GM18868 (cell line): Measurements from ENCODE around the gene CABP1.
"Not testable (repeated sequence)": the region's sequence is repeated elsewhere in the genome, so short reads cannot be mapped to it uniquely, and the experiment has no call there.

Source experiments
- ATAC-seq: cut with Tn5 transposase; IDR thresholded peaks from one replicate; pipeline ENCODE4 v1.9.1; 2021; ENCODE audit warnings: mild to moderate bottlenecking, moderate library complexity; ENCODE audit not compliant: unreplicated experiment

Gene CABP1

GRCh38 chr12:120639771-120640721 lies at the start of gene CABP1:
CABP1 (plus strand) TSS chr12:120640626; CDS start chr12:120640686, 60 bp downstream.
- ATAC-seq, result peak; percentile 82

DNA sequence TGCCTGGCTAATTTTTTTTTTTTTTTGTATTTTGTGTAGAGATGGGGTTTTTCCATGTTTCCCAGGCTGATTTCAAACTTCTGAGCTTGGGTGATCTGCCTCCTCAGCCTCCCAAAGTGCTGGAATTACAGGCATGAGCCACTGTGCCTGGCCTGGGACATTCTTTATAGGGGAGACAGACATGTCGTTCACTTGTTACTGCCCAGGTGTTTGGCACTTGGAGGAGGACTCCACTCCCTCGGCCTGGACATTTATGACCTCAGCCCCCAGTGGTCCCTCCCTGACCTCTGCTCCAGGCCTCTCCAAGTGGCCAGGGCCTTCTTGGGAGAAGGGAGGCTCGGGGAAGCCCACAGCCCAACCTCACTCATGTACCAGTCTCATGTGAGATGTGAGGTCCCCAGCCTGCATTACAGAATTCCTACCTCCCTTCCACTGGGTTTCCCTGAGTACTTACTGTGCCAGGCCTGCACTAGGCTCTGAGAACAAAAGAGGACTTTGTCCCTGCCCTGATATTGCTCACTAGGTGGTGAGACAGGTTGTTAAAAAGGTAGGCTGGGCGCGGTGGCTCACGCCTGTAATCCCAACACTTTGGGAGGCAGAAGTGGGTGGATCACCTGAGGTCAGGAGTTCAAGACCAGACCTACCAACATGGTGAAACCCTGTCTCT lies 49.6 kb upstream of the CABP1 start:
- no peak for ATAC-seq

DNA sequence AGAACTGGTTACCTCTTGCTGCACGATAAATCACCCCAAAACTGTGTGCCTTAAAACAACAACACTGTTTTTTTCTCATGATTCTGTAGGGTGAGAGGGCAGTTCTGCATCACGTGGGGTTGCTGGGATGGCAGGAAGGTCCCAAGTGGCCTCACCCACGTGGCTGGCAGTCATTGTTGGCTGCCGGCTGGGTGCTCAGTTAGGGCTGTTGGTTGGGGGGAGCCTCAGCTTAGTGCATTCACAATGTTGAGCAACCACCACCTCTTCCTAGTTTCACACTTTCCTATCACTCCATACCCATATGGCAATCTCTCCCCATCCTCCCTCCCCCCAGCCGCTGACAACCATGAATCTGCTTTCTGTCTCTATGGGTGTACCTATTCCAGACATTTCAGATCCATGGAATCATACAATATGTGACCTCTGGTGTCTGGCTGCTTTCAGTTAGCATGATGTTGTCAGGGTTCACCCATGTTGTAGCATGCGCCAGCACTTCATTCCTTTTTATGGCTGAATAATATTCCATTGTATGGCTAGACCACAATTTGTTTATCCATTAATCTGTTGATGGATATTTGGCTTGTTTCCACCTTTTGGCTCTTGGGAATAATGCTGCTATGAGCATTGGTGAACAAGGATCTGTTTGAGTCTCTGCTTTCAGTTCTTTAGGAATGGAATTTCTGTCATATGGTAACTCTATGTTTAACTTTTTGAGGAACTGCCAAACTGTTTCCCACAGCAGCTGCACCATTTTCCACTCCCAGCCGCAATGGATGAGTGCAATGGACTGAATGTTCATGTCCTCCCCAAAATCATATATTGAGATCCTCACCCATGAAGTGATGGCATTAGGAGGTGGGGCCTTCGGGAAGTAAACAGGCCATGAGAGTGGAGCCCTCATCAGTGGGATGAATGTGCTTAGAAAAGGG lies 48.0 kb upstream of the CABP1 start:
- ATAC-seq, result no peak

- ATAC-seq, result no peak
These were observed 43.5 kb upstream of the CABP1 start for GRCh38 chr12:120596901-120597300.

DNA sequence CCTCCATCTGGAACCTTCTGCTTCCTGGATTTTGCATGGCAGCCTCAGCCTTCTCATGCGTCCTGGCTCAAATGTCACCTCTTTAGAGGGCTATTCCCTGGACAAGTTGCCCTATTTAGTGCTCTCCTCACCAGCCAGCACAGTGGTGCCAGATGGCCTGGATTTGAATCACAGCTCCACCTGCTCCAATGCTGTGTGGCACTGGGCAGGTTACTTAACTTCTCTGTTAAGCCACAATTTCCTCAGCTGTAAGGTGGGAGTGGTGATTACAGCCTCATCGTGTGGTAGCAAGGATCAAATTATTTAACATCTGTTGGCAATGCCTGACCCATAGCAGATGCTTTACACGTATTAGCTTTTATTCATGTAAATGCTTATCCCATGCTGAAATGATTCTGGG lies 42.6 kb upstream of the CABP1 start:
- no peak for ATAC-seq

GRCh38 chr12:120598674-120599463 lies 41.6 kb upstream of the CABP1 start:
- ATAC-seq, result no peak

DNA sequence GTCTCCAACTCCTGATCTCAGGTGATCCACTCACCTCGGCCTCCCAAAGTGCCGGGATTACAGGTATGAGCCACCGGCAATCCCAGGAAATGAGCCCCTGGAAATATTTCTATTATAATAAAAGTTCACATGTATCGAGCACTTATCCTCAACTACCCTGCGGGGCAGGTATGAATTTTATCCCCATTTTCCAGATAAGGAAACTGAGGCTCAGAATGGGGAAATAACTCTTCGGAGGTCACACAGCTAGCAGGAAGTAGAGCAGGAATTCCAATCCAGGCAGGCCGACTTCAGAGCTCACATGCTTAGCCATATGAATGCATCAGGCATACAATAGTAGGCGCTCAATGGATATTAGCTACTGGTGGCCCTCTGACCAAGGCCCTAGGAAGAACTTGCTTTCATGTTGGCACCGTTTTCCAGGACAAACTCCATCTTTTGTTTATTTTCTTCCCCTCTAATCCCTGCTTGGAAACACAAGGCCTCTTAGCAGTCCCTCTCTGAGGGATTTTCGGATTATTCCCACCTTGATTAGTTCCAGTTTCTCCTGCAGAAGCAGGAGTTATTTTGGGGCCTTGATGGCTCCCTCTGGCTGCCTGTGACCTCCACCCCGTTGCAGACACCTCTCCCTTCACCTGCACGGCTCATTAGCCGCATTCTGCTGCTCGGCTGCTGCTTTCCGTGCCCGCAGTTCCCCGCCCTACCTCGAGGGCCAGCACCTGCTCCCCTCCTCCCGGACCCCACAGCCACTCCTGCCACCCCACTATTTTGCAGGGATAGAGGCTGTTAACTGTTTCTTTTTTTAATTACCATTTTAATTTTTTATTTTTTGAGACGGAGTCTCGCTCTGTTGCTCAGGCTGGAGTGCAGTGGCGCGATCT lies 40.5 kb upstream of the CABP1 start:
- ATAC-seq, result no peak

DNA sequence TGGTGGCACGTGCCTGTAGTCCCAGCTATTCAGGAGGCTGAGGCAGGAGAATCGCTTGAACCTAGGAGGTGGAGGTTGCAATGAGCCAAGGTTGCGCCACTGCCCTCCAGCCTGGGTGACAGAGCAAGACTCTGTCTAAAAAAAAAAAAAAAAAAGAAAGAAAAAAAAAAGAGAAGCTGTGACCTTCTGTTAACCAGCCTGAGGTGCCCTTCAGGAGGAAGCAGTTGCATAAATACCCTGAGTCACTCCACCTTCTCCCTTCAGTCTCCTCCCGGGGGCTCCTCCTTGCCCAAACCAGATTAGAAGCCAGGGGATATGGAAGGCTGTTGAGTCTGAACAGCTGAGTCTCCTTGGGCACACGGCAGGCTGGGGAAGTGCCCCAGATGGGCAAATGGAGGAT lies 38.0 kb upstream of the CABP1 start:
- not testable (repeated sequence) for ATAC-seq

DNA sequence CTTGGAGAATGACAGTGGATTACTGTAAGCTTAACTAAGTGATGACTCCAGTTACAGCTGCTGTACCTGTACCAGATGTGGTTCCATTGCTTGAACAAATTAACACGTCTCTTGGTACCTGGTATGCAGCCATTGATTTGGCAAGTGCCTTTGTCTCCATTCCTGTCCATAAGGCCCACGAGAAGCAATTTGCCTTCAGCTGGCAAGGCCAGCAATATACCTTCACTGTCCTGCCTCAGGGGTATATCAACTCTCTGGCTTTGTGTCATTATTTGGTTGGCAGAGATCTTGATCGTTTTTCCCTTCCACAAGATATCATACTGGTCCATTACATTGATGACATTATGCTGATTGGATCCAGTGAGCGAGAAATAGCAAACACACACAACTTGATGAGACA lies 29.9 kb upstream of the CABP1 start:
- ATAC-seq, result no peak

DNA sequence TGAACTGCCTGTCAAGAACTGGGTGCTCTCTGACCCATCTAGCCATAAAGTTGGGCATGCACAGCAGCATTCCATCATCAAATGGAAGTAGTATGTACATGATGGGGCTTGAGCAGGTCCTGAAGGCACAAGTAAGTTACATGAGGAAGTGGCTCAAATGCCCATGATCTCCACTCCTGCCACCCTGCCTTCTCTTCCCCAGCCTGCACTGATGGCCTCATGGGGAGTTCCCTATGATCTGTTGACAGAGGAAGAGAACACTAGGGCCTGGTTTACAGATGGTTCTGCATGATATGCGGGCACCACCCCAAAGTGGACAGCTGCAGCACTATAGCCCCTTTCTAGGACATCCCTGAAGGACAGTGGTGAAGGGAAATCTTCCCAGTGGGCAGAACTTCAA lies 28.9 kb upstream of the CABP1 start:
- ATAC-seq, result not testable (repeated sequence)

- no peak for ATAC-seq
These were observed 25.6 kb upstream of the CABP1 start for GRCh38 chr12:120614848-120615247.

DNA sequence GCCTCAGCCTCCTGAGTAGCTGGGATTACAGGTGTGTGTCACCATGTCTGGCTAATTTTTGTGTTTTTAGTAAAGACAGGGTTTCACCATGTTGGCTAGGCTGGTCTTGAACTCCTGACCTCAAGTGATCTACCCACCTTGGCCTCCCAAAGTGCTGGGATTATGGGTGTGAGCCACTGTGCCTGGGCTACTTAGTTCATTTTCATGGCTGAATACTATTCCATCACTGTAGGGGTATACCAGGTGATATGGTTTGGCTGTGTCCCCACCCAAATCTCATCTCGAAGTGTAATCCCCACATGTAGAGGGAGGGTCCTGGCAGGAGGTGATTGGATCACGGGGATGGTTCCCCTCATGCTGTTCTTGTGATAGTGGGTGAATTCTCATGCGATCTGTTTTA lies 23.2 kb upstream of the CABP1 start:
- ATAC-seq, result not testable (repeated sequence)

GRCh38 chr12:120617767-120618166 lies 22.7 kb upstream of the CABP1 start:
- not testable (repeated sequence) for ATAC-seq

- ATAC-seq, result no peak
These were observed 21.3 kb upstream of the CABP1 start for GRCh38 chr12:120618954-120619615.

- ATAC-seq, result no peak
These were observed 19.8 kb upstream of the CABP1 start for GRCh38 chr12:120620624-120621023.

DNA sequence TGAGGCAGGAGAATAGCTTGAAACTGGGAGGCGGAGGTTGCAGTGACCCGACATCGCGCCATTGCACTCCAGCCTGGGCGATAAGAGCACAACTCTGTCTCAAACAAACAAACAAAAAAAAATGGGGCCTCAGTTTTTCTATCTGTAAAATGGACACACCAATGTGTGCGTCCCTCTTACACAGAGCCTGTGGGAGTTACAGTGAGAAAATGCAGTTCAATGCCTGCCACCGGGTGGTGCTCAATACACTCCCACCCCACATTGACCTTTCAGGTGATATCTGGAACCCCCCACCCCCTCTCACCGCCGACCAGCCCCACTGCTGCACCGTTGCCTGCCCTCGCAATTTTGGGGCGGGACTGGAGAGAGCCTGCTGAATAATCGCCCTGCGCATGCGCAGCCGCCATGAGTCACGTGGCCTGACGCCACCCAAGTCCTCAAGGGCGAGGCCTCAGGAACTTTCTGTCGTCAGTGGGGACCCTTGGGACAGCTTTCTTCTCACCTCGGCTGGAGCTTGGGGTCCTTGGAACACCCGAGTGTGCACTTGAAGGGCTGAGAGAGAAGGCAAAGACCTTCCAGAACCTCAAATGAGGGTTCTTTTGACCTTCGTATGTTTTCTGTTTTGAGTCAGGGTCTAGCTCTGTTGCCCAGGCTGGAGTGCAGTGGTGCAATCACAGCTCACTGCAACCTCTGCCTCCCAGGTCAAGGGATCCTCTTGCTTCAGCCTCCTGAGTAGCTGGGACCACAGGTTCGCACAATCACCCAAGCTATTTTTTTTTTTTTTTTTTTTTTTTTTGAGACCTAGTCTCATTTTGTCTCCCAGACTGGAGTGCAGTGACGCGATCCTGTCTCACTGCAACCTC lies 14.6 kb upstream of the CABP1 start:
- no peak for ATAC-seq

GRCh38 chr12:120628919-120629318 lies 11.5 kb upstream of the CABP1 start:
- ATAC-seq, result no peak
